ENCODE measurements around the gene CNTN4. TPM values are rescaled to one million over a fixed set of nuclear protein-coding genes. Genes with fewer than 3 reads are reported as not detected.

Gene CNTN4
- total and polyA plus RNA-seq, 2 donors (not counting 3 experiments of a cell fraction or from before 2014, with no cell fraction given): not detected

- ChIA-PET POLR2A (no interaction called here), CTCF (no interaction called here)
- no peaks in the 10 kb centered on the region for H3K4me1 ChIP-seq (ENCODE audit: control insufficient read depth, extremely low read depth, insufficient read depth, low read length)
- H3K36me3 ChIP-seq (ENCODE audit: control insufficient read depth in 2 of 2, extremely low read depth in 1 of 2, insufficient read depth in 2 of 2, low read length in 2 of 2): no peaks in the 10 kb centered on the region
- TF ChIP-seq POLR2AphosphoS5 (IDR thresholded peaks at IDR 0.05; ENCODE audit: insufficient read depth, low read depth, low read length): no peak
- TF ChIP-seq MYC (IDR thresholded peaks at IDR 0.05; ENCODE audit: low read depth, low read length): no peak
- no peak for TF ChIP-seq GATA2 (IDR thresholded peaks at IDR 0.05; ENCODE audit: insufficient read depth, insufficient read length, low read depth, low read length)
- TF ChIP-seq POLR2A (IDR thresholded peaks at IDR 0.05; ENCODE audit: low read depth, low read length): no peak
- no peak for TF ChIP-seq CTCF (IDR thresholded peaks at IDR 0.05; ENCODE audit: extremely low read depth in 1 of 2, insufficient read depth in 1 of 2, low read depth in 1 of 2, low read length in 2 of 2)
- TF ChIP-seq MAX (IDR thresholded peaks at IDR 0.05; ENCODE audit: insufficient read depth, insufficient read length): no peak
- TF ChIP-seq FOS (IDR thresholded peaks at IDR 0.05; ENCODE audit: borderline replicate concordance, insufficient read depth, low read length): no peak
- TF ChIP-seq EZH2 (IDR thresholded peaks at IDR 0.05; ENCODE audit: borderline replicate concordance, low read depth, low read length, severe bottlenecking): no peak
- TF ChIP-seq JUN (IDR thresholded peaks at IDR 0.05; ENCODE audit: borderline replicate concordance, insufficient read depth, insufficient read length, low read depth): no peak
- dilution Hi-C loops (cut with MboI; ENCODE audit: extremely low pct_ligation_motif_present, low sequenced_read_pairs) (no loop called here), intact Hi-C loops (cut with micrococcal nuclease) (no loop called here)
- H3K4me2 ChIP-seq (ENCODE audit: insufficient read depth, low read length): no peak overlapping the region
- no TSS peak for BruUV-seq (replicated peaks)
- H3K9me1 ChIP-seq (replicated peaks; ENCODE audit: control insufficient read depth, extremely low read depth, insufficient read depth, low read length): no peaks in the 10 kb centered on the region
- H3K9me3 ChIP-seq (replicated peaks; ENCODE audit: control insufficient read depth, insufficient read depth, low read length): peaks cover 4% of the 10 kb centered on the region
- H3K79me2 ChIP-seq (ENCODE audit: control insufficient read depth, insufficient read depth, low read length): no peaks in the 10 kb centered on the region
- H3K27ac ChIP-seq (ENCODE audit: insufficient read depth, low read depth, low read length): no peak overlapping the region
- no peak overlapping the region for H2AFZ ChIP-seq (ENCODE audit: low read depth, low read length)
- no peaks in the 10 kb centered on the region for H3K27me3 ChIP-seq (ENCODE audit: control insufficient read depth in 2 of 2, insufficient read depth in 2 of 2, low read length in 2 of 2)
- DNase-seq (ENCODE audit: low read depth, low spot score) (no peak), FAIRE-seq (no peak)
- H3K9ac ChIP-seq (replicated peaks; ENCODE audit: extremely low read depth, insufficient read depth, low read length): no peak overlapping the region
- H4K20me1 ChIP-seq (replicated peaks; ENCODE audit: control insufficient read depth, extremely low read depth, insufficient read depth, low read length): no peaks in the 10 kb centered on the region
- H3K4me3 ChIP-seq (replicated peaks in 1 of 3; ENCODE audit: insufficient read depth in 1 of 3, low read depth in 1 of 3, low read length in 3 of 3): no peak overlapping the region
Measured at GRCh38 chr3:2283818-2284217, 185.2 kb downstream of the CNTN4 start.

All from endothelial cell of umbilical vein (primary cell).